ENCODE measurements around the gene NAA20.

GRCh38 chr20:20014659-20015058 is 2.5 kb upstream of the NAA20 start:
- TF ChIP-seq, protein P1, sequence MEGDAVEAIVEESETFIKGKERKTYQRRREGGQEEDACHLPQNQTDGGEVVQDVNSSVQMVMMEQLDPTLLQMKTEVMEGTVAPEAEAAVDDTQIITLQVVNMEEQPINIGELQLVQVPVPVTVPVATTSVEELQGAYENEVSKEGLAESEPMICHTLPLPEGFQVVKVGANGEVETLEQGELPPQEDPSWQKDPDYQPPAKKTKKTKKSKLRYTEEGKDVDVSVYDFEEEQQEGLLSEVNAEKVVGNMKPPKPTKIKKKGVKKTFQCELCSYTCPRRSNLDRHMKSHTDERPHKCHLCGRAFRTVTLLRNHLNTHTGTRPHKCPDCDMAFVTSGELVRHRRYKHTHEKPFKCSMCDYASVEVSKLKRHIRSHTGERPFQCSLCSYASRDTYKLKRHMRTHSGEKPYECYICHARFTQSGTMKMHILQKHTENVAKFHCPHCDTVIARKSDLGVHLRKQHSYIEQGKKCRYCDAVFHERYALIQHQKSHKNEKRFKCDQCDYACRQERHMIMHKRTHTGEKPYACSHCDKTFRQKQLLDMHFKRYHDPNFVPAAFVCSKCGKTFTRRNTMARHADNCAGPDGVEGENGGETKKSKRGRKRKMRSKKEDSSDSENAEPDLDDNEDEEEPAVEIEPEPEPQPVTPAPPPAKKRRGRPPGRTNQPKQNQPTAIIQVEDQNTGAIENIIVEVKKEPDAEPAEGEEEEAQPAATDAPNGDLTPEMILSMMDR (optimal IDR thresholded peaks at IDR 0.05 in 1 of 3, IDR thresholded peaks at IDR 0.05 in 1 of 3, conservative IDR thresholded peaks at IDR 0.05 in 1 of 3; ENCODE audit: extremely low read depth in 1 of 3, insufficient read depth in 2 of 3, low read length in 3 of 3): no peak
- TF ChIP-seq EZH2 (IDR thresholded peaks at IDR 0.05; ENCODE audit: low read length): no peak
